Measurements from ENCODE around the gene CPA4.
"Not testable (repeated sequence)": the region's sequence is repeated elsewhere in the genome, so short reads cannot be mapped to it uniquely, and the experiment has no call there.

The CPA4 gene

GRCh38 chr7:130305433-130306042, 12.6 kb downstream of the CPA4 start:
- ChIA-PET POLR2A (no interaction called here), CTCF (interaction anchor here (1.9 kb wide), 1 partner anchor 11 kb away, joined by 8 read pairs; no protein-coding TSS in a partner anchor)
- TF ChIP-seq CTCF (IDR thresholded peaks at IDR 0.05; ENCODE audit: control extremely low read depth, extremely low read depth, low read depth, missing control alignments) = no peak
- no peak for DNase-seq (ENCODE audit: extremely low spot score)

- POLR2A ChIA-PET = interaction anchor here (1.1 kb wide), 1 partner anchor 40 kb away, joined by 3 read pairs; no protein-coding TSS in a partner anchor
- CTCF ChIA-PET = interaction anchor here (1.2 to 1.7 kb wide), 2 partner anchors 12 to 16 kb away, joined by 6 to 8 read pairs; no protein-coding TSS in a partner anchor
- no peak for TF ChIP-seq CTCF (IDR thresholded peaks at IDR 0.05; ENCODE audit: control extremely low read depth, extremely low read depth, low read depth, missing control alignments)
- DNase-seq (ENCODE audit: extremely low spot score) = peak; percentile 44
Observed at GRCh38 chr7:130309986-130310385, 17.0 kb downstream of the CPA4 start.

- no peak for DNase-seq (ENCODE audit: extremely low spot score)
- TF ChIP-seq CTCF (IDR thresholded peaks at IDR 0.05; ENCODE audit: control extremely low read depth, extremely low read depth, low read depth, missing control alignments) = no peak
- CTCF ChIA-PET = no interaction called here
- POLR2A ChIA-PET = no interaction called here
Observed at GRCh38 chr7:130314305-130314704, 21.3 kb downstream of the CPA4 start.

GRCh38 chr7:130319541-130319940, 26.6 kb downstream of the CPA4 start:
- no peak for TF ChIP-seq CTCF (IDR thresholded peaks at IDR 0.05; ENCODE audit: control extremely low read depth, extremely low read depth, low read depth, missing control alignments)
- no peak for DNase-seq (ENCODE audit: extremely low spot score)
- POLR2A ChIA-PET = no interaction called here
- CTCF ChIA-PET = no interaction called here

- CTCF ChIA-PET = interaction anchor here (1.1 to 2.3 kb wide), 2 partner anchors 8 to 11 kb away, joined by 4 to 9 read pairs; no protein-coding TSS in a partner anchor
- POLR2A ChIA-PET; DNase-seq (ENCODE audit: extremely low spot score): not testable (repeated sequence)
Observed at GRCh38 chr7:130321542-130322229, 28.7 kb downstream of the CPA4 start.

GRCh38 chr7:130322615-130323014, 29.7 kb downstream of the CPA4 start:
- ChIA-PET POLR2A (no interaction called here), CTCF (interaction anchor here (2.3 kb wide), 1 partner anchor 10 kb away, joined by 9 read pairs; no protein-coding TSS in a partner anchor)
- DNase-seq (ENCODE audit: extremely low spot score) = no peak
- no peak for TF ChIP-seq CTCF (IDR thresholded peaks at IDR 0.05; ENCODE audit: control extremely low read depth, extremely low read depth, low read depth, missing control alignments)

Data from GM10248 (cell line).